Mesothelial cell of epicardium (in vitro differentiated cells): ENCODE measurements around the gene TPGS1. TPM values are rescaled to one million over a fixed set of nuclear protein-coding genes. Genes with fewer than 3 reads are reported as not detected.

ENCODE experiments used
- DNase-seq, 2 experiments: peaks; one replicate each; pipeline ENCODE4 v3.0.0; 2021; ENCODE audit warnings: low spot score in 2 of 2; ENCODE audit not compliant: unreplicated experiment in 2 of 2
- H3K27ac Mint-ChIP-seq: 2 replicates; pipeline ENCODE4 v1.8.0; 2021; ENCODE audit warnings: mixed read lengths
- H3K27me3 Mint-ChIP-seq: 2 replicates; pipeline ENCODE4 v1.8.0; 2021; ENCODE audit warnings: low read depth, mixed read lengths
- H3K36me3 Mint-ChIP-seq: 2 replicates; pipeline ENCODE4 v1.8.0; 2021; ENCODE audit warnings: mixed read lengths
- H3K4me1 Mint-ChIP-seq: 2 replicates; pipeline ENCODE4 v1.8.0; 2021; ENCODE audit warnings: mixed read lengths
- H3K4me3 Mint-ChIP-seq: 2 replicates; pipeline ENCODE4 v1.8.0; 2021; ENCODE audit warnings: mild to moderate bottlenecking, moderate library complexity, mixed read lengths
- H3K9me3 Mint-ChIP-seq: 2 replicates; pipeline ENCODE4 v1.8.0; 2021; ENCODE audit warnings: mixed read lengths
- total RNA-seq: library from RNA; stranded (reverse); gene quantifications from 3 replicates; pipeline ENCODE4 v1.2.1, GENCODE V29; 2021
- TF ChIP-seq, protein P1 (sequence below): fragments of 200-600 bp; sonication (generic); IDR thresholded peaks from one replicate; pipeline ENCODE4 v1.5.0; 2021; ENCODE audit warnings: antibody characterized with exemption; ENCODE audit not compliant: unreplicated experiment

Gene TPGS1
- total RNA-seq, 1 donor from 2014 or later, result 32.4 TPM

DNA sequence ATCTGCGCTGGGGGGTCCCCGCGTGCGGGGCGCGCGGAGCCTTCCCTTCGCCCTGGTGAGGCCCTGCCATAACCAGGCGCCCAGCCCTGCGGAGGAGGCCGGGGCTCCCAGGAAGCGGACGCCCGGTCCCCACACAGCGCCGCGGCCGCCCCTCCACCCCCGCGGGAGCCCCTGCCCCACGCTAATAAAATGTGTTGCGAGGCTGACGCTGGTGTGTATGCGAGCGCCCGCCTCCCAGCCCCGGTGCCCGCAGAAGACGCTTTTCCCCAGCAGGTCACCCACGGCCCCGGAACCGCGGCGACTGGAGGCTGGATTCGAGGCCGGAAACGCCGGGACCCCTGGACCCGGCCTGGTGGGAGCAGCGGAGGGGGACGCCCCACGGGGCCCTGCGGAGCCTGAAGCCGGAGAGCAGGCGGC, 12.2 kb downstream of the TPGS1 start:
- TF ChIP-seq, protein P1, sequence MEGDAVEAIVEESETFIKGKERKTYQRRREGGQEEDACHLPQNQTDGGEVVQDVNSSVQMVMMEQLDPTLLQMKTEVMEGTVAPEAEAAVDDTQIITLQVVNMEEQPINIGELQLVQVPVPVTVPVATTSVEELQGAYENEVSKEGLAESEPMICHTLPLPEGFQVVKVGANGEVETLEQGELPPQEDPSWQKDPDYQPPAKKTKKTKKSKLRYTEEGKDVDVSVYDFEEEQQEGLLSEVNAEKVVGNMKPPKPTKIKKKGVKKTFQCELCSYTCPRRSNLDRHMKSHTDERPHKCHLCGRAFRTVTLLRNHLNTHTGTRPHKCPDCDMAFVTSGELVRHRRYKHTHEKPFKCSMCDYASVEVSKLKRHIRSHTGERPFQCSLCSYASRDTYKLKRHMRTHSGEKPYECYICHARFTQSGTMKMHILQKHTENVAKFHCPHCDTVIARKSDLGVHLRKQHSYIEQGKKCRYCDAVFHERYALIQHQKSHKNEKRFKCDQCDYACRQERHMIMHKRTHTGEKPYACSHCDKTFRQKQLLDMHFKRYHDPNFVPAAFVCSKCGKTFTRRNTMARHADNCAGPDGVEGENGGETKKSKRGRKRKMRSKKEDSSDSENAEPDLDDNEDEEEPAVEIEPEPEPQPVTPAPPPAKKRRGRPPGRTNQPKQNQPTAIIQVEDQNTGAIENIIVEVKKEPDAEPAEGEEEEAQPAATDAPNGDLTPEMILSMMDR, result no peak
- Mint-ChIP-seq H3K36me3 (peaks cover 8% of the 10 kb centered on the region), H3K27ac (no peak overlapping the region)

DNA sequence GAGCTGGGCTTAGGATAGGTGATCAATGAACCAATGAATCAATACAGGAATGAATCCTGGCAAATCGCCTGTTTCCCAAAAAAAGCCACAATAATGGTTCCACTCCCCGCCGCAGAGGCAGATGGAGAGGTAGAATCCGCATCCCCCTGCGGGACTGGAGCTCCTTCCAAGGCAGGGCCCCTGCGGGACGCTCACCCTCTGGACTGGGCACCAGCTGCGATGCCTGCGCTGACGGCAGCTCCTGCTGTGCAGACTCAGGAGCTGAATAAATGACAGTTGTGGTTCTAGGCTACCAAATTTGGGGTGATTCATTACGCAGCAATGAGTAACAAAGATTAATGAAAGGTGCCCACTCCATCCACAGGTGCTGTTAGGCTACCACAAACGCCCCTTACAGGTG, 15.4 kb downstream of the TPGS1 start:
- Mint-ChIP-seq H3K9me3 (no peaks in the 10 kb centered on the region), H3K4me1 (peaks cover 5% of the 10 kb centered on the region), H3K27ac (no peak overlapping the region), H3K4me3 (no peak overlapping the region), H3K36me3 (peaks cover 8% of the 10 kb centered on the region), H3K27me3 (peaks cover 3% of the 10 kb centered on the region)
- TF ChIP-seq, protein P1, result no peak
- DNase-seq, result no peak

More for the DNA sequence above, 12.2 kb downstream of the TPGS1 start:
- Mint-ChIP-seq H3K4me3 (no peak overlapping the region), H3K9me3 (no peaks in the 10 kb centered on the region), H3K27me3 (no peaks in the 10 kb centered on the region), H3K4me1 (peaks cover 11% of the 10 kb centered on the region)
- DNase-seq, result no peak

DNA sequence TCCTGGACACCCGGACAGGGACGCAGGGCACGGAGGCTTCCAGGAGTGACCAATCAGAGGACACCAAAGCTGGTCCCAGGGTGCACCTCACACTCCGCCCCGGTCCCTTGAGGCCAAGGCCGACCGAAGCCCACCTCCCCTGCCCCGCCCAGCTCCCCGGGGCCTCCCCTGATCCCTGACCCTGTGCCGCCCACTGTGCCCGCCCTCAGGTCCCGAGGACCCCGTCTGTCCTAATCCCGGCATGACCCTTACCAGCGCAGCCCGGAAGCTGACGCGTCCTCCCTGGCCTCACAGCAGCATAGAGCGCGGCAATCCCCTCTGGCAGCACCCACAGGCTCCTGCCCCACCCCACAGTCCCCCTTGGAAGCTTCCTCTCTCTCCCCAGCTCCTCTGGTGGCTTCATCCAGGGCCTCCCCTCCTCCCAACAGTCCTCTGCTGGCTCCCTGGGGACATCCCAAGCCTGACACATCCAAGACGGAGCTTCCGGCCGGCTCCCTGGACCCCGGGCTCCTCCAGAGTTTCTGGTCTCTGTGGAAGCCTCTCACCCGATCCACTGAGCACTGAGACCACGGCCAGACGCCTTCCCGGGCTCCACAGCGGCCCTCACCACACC, 16.9 kb downstream of the TPGS1 start:
- Mint-ChIP-seq H3K9me3 (no peaks in the 10 kb centered on the region), H3K27me3 (peaks cover 3% of the 10 kb centered on the region), H3K27ac (no peak overlapping the region), H3K4me3 (no peak overlapping the region), H3K4me1 (peaks cover 6% of the 10 kb centered on the region), H3K36me3 (peaks cover 8% of the 10 kb centered on the region)
- no peak for DNase-seq
- TF ChIP-seq, protein P1, result no peak

DNA sequence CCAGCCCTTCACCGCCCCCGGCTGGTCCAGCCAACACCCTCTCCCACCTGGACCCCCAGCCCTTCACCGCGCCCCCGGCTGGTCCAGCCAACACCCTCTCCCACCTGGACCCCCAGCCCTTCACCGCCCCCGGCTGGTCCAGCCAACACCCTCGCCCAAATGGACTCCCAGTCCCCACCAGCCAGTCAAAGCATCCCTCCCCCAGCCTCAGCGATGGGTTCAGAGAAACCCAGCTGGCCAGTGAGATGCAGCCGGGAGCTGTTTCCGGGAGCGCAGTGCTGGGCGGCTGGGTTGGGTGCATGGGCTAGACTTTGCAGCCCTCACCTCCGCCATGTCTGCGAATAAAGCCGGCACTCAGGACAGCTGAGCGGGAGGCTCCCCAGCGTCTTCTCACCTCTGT, 17.7 kb downstream of the TPGS1 start:
- DNase-seq, result no peak
- TF ChIP-seq, protein P1, result no peak
- Mint-ChIP-seq H3K4me3 (no peak overlapping the region), H3K27ac (peak overlapping the region; percentile 52), H3K27me3 (peaks cover 3% of the 10 kb centered on the region), H3K4me1 (peaks cover 6% of the 10 kb centered on the region), H3K36me3 (peaks cover 6% of the 10 kb centered on the region), H3K9me3 (no peaks in the 10 kb centered on the region)

DNA sequence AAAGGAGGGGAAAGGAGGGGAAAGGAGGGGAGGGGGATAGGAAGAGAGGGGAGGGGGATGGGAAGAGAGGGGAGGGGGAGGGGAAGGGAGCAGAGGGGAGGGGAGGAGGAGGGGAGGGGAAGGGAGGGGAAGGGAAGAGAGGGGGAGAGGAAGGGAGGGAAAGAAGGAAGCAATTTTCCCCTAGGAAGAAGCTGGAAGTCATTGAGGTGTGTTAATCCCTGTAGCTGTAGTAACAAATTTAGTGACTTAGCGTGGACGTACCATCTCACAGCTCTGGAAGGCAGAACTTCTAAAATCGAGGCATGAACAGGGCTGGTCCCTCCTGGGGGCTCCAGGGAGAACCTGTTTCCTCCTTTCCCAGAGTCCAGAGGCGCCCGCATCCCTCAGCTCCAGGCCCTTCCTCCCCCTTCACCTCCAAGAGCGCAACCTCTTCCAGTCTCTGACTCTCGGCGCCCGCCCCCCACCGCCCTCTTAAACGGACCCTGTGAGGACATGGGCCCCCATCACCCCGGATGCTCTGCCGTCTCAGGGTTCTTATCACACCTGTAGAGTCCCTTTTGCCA, 18.6 kb downstream of the TPGS1 start:
- no peaks in the 10 kb centered on the region for H3K9me3 Mint-ChIP-seq
- TF ChIP-seq, protein P1, result no peak
- DNase-seq, result no peak
- peaks cover 6% of the 10 kb centered on the region for H3K4me1 Mint-ChIP-seq
- no peak overlapping the region for H3K27ac Mint-ChIP-seq
- no peak overlapping the region for H3K4me3 Mint-ChIP-seq
- H3K36me3 Mint-ChIP-seq, result peaks cover 5% of the 10 kb centered on the region
- H3K27me3 Mint-ChIP-seq, result peaks cover 3% of the 10 kb centered on the region
